Inflammatory macrophage treated with lipopolysaccharide for 1 hour (primary cell): ENCODE measurements around the gene RSAD1.

Source experiments
- DNase-seq, 2 donors: peaks; one replicate each; pipeline ENCODE4 v3.0.0-alpha.2; 2020 to 2022

The RSAD1 gene

GRCh38 chr17:50478391-50479381 is at the start of gene RSAD1:
Gene RSAD1, plus strand, starts transcription at chr17:50478860. Its CDS starts 25 bp downstream, at chr17:50478885.
- peak; percentile 78 to 81 for DNase-seq

DNA sequence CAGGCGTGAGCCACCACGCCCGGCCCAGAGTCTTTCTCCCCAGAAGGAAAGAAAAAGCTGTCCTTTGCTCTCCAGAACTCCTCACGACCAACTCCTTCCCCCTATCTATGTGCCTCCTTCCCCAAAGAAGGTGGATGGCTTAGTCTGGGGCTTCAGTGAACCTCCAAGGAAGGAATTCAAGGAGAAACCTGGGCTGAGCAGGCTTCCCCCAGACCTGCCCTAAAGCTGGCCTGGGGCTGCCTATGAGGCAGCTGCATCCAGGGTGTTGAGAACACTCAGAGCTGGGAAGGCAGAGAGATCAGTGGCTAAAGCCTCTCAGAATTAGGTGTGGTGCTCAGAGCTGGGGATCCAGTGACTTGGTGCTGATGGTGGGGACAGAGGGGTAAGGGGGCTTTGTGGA is 48.9 kb upstream of the RSAD1 start:
- no peak for DNase-seq

DNA sequence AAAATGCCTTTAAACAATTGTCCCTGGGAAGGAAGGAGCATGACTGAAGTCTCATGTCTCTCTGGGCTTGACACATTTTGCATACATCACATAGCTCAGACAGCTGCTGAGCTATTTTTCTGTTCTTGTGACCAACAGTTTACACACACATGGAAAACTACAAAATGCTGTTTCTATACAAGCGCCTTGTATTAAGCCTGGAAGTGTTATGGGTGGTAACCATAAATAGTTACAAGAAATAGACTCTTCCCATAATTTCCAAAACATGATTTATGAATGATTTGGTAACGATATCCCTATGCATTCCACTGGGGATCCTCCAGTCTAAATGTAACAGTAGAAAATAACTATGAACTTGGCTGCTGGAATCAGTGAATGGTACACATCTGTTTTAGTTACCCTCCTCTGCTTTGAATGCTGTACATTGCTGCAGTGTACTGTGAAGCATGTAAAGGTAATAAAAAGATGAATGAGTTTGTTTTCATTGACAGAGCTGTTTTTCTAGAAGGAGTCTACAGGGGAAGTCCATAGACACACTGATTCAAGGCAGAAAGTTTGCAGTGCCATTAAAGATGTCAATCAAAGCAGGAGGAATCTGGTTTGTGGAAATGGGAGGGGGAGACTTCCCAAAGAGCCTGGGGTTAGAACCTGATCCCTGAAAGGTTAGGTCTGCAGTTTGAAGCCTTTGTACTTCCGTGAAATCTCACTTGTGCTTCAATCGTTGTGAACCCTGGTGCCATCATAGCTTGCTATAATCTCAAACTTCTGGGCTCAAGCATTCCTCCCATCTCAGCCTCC is 47.6 kb upstream of the RSAD1 start:
- DNase-seq: no peak

DNA sequence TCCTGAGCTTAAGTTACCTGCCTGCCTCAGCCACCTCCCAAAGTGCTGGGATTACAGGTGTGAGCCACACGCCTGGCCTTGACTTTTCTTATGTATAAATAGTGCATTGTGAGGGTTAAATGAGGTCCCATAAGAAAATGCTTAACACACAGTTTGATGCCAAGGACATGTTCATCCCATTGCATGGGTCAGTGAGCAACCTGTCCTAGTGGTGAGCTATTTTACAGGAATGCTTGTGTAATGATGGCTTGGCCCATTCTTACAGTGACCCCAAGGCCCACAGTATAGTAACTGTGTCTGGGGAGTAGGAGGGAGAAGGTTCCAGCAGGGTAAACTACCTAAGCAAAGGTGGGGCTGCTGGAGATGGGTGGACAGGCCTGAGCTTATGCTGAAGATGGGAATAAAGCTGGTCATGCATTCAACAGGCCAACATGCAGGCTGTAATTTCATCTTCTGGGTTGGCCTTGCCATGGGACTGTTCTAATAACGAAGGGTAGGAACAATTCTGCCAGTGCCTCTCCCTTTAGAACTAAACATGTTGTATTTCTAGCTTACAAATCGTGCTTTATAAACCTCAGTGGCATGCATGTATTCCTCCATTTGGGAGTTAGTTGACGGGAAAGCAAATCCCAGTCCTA is 46.4 kb upstream of the RSAD1 start:
- DNase-seq: no peak

- DNase-seq: no peak
These were observed 41.3 kb upstream of the RSAD1 start for GRCh38 chr17:50437409-50437808.

DNA sequence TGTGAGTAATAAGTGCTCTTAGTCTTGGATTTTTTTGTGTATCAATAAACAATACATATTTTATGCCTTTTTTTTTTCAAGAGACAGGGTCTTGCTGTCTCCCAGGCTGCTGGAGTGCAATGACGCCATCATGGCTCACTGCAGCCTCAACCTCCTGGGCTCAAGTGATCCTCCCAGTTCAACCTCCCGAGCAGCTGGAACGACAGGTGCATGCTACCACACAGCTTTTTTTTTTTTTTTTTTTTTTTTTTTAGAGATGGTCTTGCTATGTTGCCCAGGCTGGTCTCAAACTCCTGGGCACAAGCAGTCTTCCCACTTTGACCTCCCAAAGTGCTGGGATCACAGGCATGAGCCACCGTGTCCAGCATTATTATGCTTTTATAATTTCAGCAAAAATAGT is 39.7 kb upstream of the RSAD1 start:
- no peak for DNase-seq

DNA sequence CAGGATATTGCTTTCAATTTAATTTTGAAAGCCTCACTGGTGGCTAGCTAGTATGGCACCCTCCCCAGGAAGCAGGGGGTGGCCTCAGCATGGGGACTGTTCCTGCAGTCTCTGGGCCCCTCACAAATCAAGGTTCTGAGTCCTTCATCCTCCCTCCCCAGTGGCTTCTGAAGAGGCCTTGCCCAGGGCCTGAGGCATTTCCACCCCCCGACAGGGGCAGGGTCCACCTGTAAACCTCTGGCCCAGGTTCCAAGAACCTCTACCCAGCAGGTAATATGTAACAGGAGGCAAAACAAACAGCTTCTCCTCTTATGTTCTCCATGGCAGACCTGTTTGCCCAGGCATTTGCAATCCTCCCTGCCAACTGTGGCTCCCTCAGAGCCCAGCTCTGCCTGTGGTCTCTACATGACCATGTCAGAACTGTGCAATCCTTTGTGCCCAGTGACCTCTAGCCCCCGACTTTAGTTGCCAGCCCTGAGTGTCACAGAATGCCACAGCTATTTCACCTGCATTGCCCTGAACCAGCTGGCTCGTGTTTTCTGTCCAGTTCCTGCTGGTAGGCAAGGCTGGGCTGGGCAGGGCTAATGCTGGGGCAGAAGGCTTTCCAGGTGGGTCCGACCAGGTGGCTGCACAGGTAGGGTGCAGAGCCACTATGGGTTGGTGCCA is 38.4 kb upstream of the RSAD1 start:
- no peak for DNase-seq

DNA sequence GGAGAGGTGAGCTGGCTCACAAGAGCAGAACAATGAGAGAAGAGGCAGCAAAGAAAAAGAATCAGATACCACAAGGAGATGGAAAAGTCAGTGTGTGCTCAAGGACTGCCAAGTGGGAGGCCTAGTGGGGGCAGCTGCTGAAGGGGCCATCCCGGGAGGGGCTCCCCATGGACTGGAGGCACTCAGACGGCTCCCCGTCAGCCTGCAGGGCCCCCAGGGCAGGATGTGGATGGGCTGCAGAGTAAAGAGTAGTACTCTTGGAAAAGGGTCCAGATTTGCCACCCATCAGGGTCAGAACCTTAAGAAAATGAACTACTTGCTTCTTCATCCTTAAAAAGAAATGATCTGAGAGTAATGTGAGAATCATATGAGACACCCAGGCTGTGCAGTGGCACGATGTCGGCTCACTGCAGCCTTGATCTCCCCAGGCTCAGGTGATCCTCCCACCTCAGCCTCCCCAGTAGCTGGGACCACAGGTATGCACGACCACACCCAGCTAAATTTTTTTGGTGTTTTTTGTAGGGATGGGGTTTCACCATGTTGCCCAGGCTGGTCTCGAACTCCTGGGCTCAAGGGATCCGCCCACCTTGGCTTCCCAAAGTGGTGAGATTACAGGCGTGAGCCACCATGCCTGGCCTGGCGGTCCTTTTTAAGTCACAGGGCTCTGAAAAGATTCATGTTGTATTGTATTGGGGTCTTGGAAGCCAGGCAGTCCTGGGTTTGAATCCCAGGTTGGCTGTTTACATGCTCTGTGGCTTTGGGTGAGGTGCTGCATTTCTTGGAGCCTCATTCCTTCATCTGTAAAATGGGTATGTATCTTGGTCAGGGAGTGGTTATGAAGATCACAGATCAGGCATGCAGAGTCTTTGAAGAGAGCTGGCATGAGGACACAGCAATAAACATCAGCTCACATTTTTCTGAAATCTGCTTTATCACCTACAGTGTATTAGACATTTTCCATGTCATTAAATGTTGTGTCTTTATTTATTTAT is 37.5 kb upstream of the RSAD1 start:
- no peak for DNase-seq

DNA sequence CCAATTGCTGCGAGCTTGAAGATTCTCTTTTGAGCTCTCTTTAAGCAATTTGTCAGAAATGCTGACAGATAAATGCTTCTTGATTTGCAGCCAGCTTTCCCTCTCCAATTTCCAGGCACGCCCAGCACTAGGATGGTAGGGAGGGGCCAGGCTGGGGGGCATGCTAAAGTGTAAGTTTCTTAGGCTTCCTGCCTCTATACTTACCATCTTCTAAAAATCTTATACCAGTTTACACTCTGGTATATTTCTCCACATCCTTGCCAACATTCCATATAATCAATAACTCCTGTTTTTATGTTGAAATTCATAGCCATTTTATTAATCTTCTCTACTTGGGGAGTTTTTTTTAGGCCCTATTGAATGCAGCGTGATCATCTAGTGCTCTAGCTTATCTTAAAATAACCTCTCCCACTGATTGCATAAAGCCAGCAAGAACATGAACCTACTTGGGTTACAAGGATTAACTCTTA is 35.1 kb upstream of the RSAD1 start:
- no peak for DNase-seq

DNA sequence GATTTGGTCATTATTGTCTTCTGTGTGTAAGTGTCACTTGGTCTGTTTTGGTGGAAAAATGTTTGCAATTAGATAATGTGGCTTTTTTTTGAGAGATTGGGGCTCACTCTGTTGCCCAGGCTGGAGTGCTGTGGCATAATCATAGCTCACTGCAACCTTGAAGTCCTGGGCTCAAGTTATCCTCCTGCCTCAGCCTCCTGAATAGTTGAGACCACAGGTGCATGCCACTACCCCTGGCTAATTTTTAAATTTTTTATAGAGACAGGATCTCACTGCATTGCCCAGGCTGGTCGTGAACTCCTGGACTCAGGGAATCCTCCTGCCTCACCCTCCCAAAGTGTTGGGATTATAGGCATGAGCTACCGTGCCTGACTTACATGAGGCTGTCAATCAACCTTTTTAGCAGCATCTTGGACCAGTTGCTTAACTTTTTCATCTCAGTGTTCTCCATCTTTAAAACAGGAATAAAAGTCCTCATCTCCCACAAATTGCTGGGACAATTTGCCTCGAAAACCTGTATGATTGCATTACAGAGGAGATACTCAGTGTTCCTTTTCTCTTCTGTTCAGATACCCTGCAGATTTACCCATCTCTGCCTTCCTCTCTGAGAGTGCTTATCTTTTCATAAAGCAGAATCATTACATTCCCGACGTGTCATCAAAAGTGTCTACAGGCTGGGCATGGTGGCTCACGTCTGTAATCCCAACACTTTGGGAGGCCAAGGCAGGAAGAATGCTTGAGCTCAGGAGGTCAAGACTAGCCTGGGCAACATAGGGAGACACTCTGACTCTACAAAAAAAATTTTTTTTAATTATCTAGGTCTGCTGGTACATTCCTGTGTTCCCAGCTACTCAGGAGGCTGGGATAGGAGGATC is 33.6 kb upstream of the RSAD1 start:
- DNase-seq: no peak

DNA sequence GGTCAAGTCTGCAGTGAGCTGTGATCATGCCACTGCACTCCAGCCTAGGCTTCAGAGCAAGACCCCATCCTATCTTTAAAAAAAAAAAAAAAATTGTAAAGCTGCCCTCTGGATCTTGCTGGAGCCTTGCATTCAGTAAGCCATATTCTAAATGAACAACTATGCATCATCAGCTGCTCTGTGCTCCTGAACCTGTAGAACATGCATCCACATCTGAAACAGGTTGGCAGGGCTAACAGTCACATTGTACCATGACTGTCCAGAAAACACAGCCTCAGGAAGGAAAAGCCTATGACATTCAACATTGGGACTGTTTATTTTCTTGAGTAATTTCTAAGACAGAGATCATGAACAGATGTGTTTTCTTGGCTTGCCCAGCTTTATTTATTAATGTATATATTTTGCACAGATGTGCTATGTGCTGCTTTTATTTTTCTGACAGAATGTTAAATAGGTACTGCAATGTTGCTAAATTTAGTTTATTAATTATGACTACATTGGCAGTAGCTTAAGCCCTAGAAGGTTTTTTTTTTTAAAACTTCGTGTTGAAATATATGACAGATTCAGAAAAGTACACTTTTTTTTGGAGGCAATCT is 32.8 kb upstream of the RSAD1 start:
- DNase-seq: no peak

DNA sequence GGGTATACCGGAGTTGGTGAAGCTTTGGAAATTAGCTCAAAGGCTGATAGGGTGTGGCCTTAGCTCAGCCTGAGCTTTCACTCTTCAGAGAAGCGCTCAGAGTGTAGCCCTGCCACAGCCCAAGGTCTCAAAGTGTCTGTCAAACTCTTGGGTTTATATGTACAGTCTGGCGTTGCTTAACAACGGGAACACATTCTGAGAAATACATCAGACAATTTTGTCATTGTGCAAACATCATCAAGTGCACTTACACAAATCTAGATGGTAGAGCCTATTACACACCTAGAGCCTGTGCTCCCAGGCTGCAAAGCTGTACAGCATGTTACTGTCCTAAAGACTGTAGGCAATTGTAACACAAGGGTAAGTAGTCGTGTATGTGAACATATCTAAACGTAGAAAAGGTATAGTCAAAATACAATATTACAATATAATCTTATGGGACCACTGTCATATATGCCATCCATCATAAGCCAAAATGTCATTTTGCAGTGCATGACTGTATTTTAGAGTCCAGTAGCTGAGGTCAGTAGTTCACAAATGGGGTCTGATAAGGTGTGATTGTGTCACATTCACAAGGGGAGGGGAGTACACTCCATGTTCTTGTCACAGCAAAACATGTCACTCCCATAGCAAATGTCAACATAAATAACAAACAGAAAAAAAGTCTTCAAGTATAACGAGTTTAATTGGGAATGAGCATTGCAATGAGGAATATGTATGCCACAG is 30.6 kb upstream of the RSAD1 start:
- no peak for DNase-seq

- no peak for DNase-seq
These were observed 30.0 kb upstream of the RSAD1 start for GRCh38 chr17:50448643-50449042.

DNA sequence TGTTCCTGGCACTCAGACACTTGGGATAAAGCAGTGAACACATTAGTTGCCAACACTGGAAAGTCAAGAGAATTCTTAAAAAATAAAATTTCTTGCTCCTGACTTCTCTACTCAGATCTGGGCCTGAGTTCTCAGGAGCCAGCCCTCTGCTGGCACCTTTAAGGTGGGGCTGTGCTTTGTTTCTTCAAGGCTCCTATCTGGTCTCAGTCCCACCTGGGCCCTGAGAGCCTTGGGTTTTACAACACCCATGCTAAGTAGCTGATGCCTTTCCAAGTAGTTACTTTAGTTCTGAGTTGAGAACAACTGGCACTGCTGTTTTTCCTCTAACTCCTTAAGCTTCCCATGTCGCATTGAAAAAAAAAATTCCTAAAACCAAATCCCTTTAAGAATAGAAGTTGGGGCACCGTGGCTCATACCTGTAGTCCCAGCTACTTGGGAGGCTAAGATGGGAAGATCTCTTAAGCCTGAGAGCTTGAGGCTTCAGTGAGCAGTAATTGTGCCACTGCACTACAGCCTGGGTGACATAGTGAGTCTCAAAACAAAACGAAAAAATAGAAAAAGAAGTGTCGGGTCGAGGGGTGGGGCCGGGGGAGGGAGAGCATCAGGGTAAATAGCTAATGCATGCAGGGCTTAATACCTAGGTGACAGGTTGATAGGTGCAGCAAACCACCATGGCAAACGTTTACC is 26.6 kb upstream of the RSAD1 start:
- no peak for DNase-seq

DNA sequence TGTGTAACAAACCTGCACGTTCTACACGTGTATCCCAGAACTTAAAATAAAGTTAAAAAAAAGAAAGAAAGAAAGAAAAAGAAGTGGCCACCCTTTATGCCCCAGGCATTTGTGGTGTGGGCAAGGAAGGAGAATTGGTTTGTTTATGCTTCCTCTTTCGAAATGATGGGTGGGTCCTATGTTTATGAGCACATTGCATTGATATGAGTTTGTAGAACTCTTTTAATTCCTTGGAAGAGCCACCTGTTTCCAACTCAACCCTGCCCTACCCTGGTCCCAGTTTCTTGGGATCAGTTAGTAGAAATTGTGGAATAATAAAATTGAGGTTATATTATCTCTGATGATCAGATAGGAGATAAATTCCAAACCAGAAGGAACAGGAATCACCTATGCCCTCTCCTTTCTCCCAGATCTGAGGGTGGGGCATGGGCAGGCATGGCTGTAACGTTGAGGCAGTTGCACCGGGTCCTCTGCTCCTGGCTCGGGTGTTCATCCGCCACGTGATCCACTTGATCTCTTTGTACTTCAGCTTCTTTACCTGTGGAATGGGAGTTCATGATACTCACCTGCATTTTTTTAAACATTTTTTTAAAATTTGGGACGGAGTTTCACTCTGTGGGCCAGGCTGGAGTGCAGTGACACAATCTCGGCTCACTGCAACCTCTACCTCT is 25.9 kb upstream of the RSAD1 start:
- DNase-seq: peak; percentile 48 to 66

DNA sequence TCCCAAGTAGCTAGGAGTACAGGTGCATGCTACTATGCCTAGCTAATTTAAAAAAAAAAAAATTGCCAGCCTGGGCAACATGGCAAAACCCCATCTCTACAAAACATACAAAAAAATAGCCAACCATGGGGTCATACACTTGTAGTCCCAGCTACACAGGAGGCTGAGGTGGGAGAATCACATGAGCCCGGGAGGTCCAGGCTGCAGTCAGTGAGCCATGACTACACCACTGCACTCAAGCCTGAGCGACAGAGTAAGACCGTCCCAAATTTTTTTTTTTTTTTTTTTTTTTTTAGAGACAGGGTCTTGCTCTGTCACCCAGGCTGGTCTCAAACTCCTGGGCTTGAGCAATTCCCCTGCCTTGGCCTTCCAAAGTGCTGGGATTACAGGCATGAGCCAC is 24.8 kb upstream of the RSAD1 start:
- DNase-seq: no peak

- DNase-seq: no peak
These were observed 21.0 kb upstream of the RSAD1 start for GRCh38 chr17:50457621-50458020.

- DNase-seq: peak in 1 of 2 donors; percentile 9
These were observed 20.4 kb upstream of the RSAD1 start for GRCh38 chr17:50458270-50458669.
